BJ (cell line): ENCODE data around the gene IGFALS. TPM values are rescaled to one million over a fixed set of nuclear protein-coding genes. Genes with fewer than 3 reads are reported as not detected.

Experiments
- CTCF ChIA-PET: fragments of 350-600 bp; formaldehyde crosslinking; extraction: SDS; loops from one replicate; lab custom pipeline; 2021; ENCODE audit warnings: antibody characterized with exemption, inconsistent platforms; lab: Yijun Ruan, JAX
- POLR2A ChIA-PET: fragments of 300-600 bp; sonication (Branson Sonifier 250); formaldehyde crosslinking; extraction: SDS; loops from one replicate; lab custom pipeline; 2021; ENCODE audit warnings: antibody characterized with exemption; lab: Charles Lee
- DNase-seq: peaks from one replicate; pipeline ENCODE4 v3.0.0-alpha.2; 2011; ENCODE audit warnings: low read depth
- H3K27me3 ChIP-seq: 2 replicates; pipeline ENCODE4 v1.6.0; 2011; ENCODE audit warnings: low read length; ENCODE audit not compliant: control insufficient read depth, insufficient read depth
- H3K36me3 ChIP-seq: 2 replicates; pipeline ENCODE4 v1.5.1; 2011; ENCODE audit warnings: low read length; ENCODE audit not compliant: control insufficient read depth, insufficient read depth
- H3K4me3 ChIP-seq: 2 replicates; pipeline ENCODE4 v1.5.1; 2011; ENCODE audit warnings: low read depth, mild to moderate bottlenecking, control low read depth, low read length
- polyA plus RNA-seq: library from polyadenylated mRNA; depleted of rRNA; stranded (reverse); fragments of >200 nt; gene quantifications from 2 replicates; pipeline ENCODE4 v1.2.3, GENCODE V29; 2011
- TF ChIP-seq, protein P1 (sequence below): IDR thresholded peaks from 2 replicates; pipeline ENCODE4 v1.5.1; 2011; ENCODE audit warnings: low read depth, mild to moderate bottlenecking, control low read depth, inconsistent platforms, low read length, moderate library complexity; ENCODE audit not compliant: insufficient read depth

IGFALS gene
- polyA plus RNA-seq, 1 experiment = not detected

DNA sequence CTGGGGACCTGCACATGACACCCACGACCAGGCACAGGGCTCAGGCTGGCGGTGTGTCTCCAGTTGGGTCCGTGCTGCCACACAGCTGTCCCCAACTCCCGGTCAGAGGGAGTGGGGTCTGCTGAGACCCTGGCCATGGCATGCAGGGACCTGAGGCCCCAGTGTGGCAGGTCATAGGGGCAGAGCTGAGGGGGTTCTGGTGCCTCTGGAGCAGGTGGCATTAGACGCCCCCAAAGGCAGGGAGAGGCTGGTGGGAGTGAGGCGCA is 6.5 kb downstream of the IGFALS start:
- POLR2A ChIA-PET = no interaction called here

DNA sequence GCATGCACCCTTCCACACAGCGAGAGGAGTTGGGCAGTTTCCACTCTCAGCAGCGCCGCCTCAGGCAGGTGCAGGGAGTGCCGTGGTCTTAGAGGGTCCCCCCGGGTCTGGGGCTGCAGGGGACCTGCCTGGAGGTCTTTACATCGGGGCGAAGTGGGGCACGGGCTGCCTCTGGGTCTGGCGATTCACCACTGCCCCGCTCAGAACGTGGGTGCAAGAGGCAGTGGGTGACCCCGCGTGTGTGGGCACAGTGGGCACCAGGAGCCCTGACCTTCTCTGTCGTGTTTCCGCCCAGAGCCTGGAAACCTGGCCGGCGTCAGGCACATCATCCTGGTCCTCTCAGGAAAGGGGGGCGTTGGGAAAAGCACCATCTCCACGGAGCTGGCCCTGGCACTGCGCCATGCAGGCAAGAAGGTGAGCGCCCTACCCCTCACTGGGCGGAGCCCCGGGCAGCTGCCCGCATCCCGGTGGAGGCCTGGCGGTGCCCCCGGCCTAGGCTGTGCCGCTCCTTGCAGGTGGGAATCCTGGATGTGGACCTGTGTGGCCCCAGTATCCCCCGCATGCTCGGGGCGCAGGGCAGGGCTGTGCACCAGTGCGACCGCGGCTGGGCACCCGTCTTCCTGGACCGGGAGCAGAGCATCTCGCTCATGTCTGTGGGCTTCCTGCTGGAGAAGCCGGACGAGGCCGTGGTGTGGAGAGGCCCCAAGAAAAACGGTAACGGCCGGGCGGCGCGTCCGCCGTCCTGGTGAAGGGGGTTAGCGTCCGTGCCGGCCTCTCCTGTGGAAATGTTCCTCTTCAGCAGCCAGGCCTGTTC is 7.1 kb downstream of the IGFALS start:
- no peak for DNase-seq
- TF ChIP-seq, protein P1, sequence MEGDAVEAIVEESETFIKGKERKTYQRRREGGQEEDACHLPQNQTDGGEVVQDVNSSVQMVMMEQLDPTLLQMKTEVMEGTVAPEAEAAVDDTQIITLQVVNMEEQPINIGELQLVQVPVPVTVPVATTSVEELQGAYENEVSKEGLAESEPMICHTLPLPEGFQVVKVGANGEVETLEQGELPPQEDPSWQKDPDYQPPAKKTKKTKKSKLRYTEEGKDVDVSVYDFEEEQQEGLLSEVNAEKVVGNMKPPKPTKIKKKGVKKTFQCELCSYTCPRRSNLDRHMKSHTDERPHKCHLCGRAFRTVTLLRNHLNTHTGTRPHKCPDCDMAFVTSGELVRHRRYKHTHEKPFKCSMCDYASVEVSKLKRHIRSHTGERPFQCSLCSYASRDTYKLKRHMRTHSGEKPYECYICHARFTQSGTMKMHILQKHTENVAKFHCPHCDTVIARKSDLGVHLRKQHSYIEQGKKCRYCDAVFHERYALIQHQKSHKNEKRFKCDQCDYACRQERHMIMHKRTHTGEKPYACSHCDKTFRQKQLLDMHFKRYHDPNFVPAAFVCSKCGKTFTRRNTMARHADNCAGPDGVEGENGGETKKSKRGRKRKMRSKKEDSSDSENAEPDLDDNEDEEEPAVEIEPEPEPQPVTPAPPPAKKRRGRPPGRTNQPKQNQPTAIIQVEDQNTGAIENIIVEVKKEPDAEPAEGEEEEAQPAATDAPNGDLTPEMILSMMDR = no peak
- no peak overlapping the region for H3K4me3 ChIP-seq
- no peaks in the 10 kb centered on the region for H3K27me3 ChIP-seq
- H3K36me3 ChIP-seq = peaks cover 14% of the 10 kb centered on the region
- CTCF ChIA-PET = no interaction called here
- POLR2A ChIA-PET = no interaction called here

More for the DNA sequence above, 6.5 kb downstream of the IGFALS start:
- H3K36me3 ChIP-seq = peaks cover 14% of the 10 kb centered on the region
- DNase-seq = no peak
- TF ChIP-seq, protein P1 = no peak
- CTCF ChIA-PET = no interaction called here
- no peak overlapping the region for H3K4me3 ChIP-seq
- H3K27me3 ChIP-seq = no peaks in the 10 kb centered on the region

DNA sequence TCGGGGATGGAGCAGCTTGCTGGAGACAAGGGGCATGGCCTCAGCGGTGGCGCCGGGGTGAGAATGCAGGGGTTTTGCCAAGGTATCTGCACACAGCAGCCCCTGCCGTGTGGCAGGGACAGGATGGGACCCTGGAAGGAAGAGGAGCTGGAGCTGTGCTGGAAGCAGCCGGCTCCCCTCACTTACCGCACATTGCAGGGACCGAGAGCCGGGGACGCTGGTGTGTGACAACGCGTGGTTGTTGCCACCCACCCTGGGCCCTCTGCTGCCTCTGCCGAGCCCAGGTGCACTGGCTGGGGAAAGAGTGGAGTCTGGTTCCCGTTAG is 7.7 kb downstream of the IGFALS start:
- CTCF ChIA-PET = no interaction called here

DNA sequence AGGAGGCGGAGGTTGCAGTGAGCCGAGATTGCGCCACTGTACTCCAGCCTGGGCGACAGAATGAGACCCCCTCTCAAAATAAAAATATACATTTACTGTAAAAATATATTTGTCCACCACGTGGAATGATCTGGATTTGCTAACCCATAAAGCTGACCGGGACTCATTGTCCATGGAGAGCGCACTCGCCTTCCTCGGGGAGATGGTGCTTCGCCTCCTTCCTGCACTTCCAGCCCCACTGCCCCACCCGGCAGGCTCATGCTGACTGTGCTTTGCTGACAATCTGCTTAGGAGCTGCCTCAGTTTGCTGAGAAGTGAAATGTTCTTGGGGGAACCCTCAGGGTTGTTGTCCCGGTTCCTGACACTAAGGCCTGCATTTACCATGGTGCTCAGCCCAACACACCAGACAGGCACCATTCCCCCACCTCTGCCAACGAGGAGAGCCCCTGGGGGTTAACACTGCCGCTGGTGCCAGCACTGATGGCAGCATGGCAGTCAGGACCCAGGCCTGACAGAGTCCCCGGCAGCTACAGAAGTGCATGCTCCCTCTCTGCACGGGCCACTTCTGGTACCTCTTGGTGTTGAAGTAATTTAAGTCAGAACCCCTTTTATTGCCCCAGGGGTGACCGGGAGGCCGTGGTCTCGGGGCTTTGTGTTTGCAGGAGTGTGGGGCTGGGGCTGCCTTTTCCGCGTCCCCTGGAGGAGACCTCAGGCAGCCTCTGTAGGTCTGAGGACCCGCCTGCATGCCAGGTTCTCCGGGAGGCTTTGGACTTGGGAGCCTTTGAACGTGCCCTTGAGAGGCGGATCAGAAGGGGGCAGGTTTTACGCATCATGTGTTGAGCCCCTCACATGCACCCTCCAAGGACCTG is 8.3 kb downstream of the IGFALS start:
- no peak for DNase-seq
- H3K36me3 ChIP-seq = peaks cover 18% of the 10 kb centered on the region
- no peak overlapping the region for H3K4me3 ChIP-seq
- H3K27me3 ChIP-seq = no peaks in the 10 kb centered on the region
- ChIA-PET POLR2A (no interaction called here), CTCF (no interaction called here)
- TF ChIP-seq, protein P1 = no peak

More for the DNA sequence above, 7.7 kb downstream of the IGFALS start:
- no peak overlapping the region for H3K4me3 ChIP-seq
- no peak for DNase-seq
- TF ChIP-seq, protein P1 = no peak
- H3K27me3 ChIP-seq = no peaks in the 10 kb centered on the region
- POLR2A ChIA-PET = no interaction called here
- H3K36me3 ChIP-seq = peaks cover 17% of the 10 kb centered on the region
